Adrenal gland (tissue), 19 donors: Measurements from ENCODE around the gene MSMP. TPM values are rescaled to one million over a fixed set of nuclear protein-coding genes. Genes with fewer than 3 reads are reported as not detected.

Experiments
- DNase-seq, 7 donors: peaks; one replicate each; pipeline ENCODE4 v3.0.0-alpha.2; 2019 to 2020
- H3K27ac ChIP-seq, 5 donors: fragments of 200-600 bp; sonication (generic) in 4 of 5; 1 replicate in 3 of 5; 2 replicates in 2 of 5; pipeline versions ENCODE4 v1.5.1 to v1.8.0; 2016 to 2020; ENCODE audit warnings: mild to moderate bottlenecking in 1 of 5
- H3K27me3 ChIP-seq: fragments of 200-600 bp; 2 replicates; pipeline ENCODE4 v1.8.0; 2021
- H3K36me3 ChIP-seq, 2 donors: fragments of 200-600 bp; replicated peaks in 1 of 2; 1 replicate in 1 of 2; 2 replicates in 1 of 2; pipeline versions ENCODE4 v1.5.1 to v1.8.0; 2018 to 2022
- H3K4me1 ChIP-seq, 2 donors: fragments of 200-600 bp; replicated peaks in 1 of 2; 1 replicate in 1 of 2; 2 replicates in 1 of 2; pipeline versions ENCODE4 v1.5.1 to v1.8.0; 2018 to 2021
- H3K4me3 ChIP-seq, 4 donors: fragments of 200-600 bp; sonication (generic) in 3 of 4; one replicate each; pipeline ENCODE4 v1.5.1; 2016 to 2018
- H3K9me3 ChIP-seq, 3 donors: fragments of 200-600 bp; sonication (generic) in 1 of 3; replicated peaks in 1 of 3; 1 replicate in 2 of 3; 2 replicates in 1 of 3; pipeline versions ENCODE4 v1.5.1 to v1.8.0; 2016 to 2021
- POLR2A ChIP-seq, 2 donors: fragments of 450-650 bp; IDR thresholded peaks; one replicate each; pipeline ENCODE4 v1.6.1; 2017; ENCODE audit warnings: antibody characterized with exemption in 2 of 2, mild to moderate bottlenecking in 2 of 2, moderate library complexity in 1 of 2
- WGBS, 4 donors: extraction: QIAGEN DNeasy Blood & Tissue Kit in 2 of 4; methylation state at CpG; one replicate each; pipeline versions ENCODE4 v1.1.5 to v1.1.7; 2013 to 2017; 5-methylcytosine and 5-hydroxymethylcytosine counted together
- intact Hi-C, 2 donors: fragments of 100-400 bp; cut with DNase I; formaldehyde crosslinking; loops; one replicate each; pipeline versions ENCODE4 v1.14.1 to v1.15.0; 2022 to 2023
- long read RNA-seq, 10 donors: library from polyadenylated mRNA in 3 of 10; unstranded in 2 of 10; stranded (forward) in 1 of 10; transcript quantifications; one replicate each; pipeline ENCODE4 v2.0.0 and lab custom pipeline, GENCODE V29; 2021 to 2026
- polyA plus RNA-seq, 3 donors: library from polyadenylated mRNA; stranded (reverse); fragments of 200-250 nt in 2 of 3; fragments of 350-450 nt in 1 of 3; fragmentation: Illumina TruSeq in 1 of 3; extraction: RNeasy Lipid Tissue Mini Kit (QIAGEN cat#74804) in 1 of 3; gene quantifications; one replicate each; pipeline ENCODE4 v1.2.3, GENCODE V29; 2013 to 2014
- total RNA-seq, 9 donors: library from RNA; depleted of rRNA in 4 of 9; stranded (reverse); fragments of >200 nt in 4 of 9; fragments of 120-200 nt in 1 of 9; fragmentation: NEBNext Ultra II Directional in 1 of 9; extraction: Animal tissue kit (Norgen Biotek cat#: 25700) in 1 of 9; gene quantifications; one replicate each; pipeline versions ENCODE4 v1.1.0 to v1.2.4, GENCODE V29; 2013 to 2023
- TF ChIP-seq, protein P1 (sequence below), 6 experiments: fragments of 450-650 bp in 4 of 6; fragments of 200-600 bp in 2 of 6; sonication (generic) in 1 of 6; IDR thresholded peaks; 1 replicate in 5 of 6; 2 replicates in 1 of 6; pipeline versions ENCODE4 v1.5.1 to v1.8.0; 2016 to 2021; ENCODE audit warnings: antibody characterized with exemption in 6 of 6, mild to moderate bottlenecking in 2 of 6, moderate library complexity in 1 of 6
- donor health status: healthy with polysubstance abuse.
- donor health status: Bipolar disorder and iron deficiency.
- donor health status: DM: yes; HTN: yes; CAD: no.
- donor health status: DM: no; HTN: no; CAD: no.
- donor health status: DM: no; HTN: no; CAD: no.
- donor health status: DM: yes; HTN: yes; CAD: no.

Gene MSMP, protein sequence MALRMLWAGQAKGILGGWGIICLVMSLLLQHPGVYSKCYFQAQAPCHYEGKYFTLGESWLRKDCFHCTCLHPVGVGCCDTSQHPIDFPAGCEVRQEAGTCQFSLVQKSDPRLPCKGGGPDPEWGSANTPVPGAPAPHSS
- total RNA-seq (1 to 10 TPM in 2 of 9 donors, not detected in 7; 1.1 to 2.0 TPM), polyA plus RNA-seq (1 to 10 TPM in 1 of 3 donors, under 1 TPM in 1, not detected in 1; 0.56 to 1.3 TPM)
- long read RNA-seq, donor 1, partial matches to known transcripts: 10 of 10 reads
- long read RNA-seq, donor 1, other reads (novel, unspliced or antisense): 0 of 10 reads
- long read RNA-seq, donor 2: 0 reads
- long read RNA-seq, donor 3: 0 reads
- long read RNA-seq, donor 4: 0 reads
- long read RNA-seq, donor 5: 0 reads
- long read RNA-seq, donor 6: 0 reads
- long read RNA-seq, donor 7: 0 reads
- long read RNA-seq, donor 8: 0 reads
- long read RNA-seq, donor 9, partial matches to known transcripts: 0 of 1 reads
- long read RNA-seq, donor 9, other reads (novel, unspliced or antisense): 0 of 1 reads
- long read RNA-seq, donor 10: 0 reads

DNA sequence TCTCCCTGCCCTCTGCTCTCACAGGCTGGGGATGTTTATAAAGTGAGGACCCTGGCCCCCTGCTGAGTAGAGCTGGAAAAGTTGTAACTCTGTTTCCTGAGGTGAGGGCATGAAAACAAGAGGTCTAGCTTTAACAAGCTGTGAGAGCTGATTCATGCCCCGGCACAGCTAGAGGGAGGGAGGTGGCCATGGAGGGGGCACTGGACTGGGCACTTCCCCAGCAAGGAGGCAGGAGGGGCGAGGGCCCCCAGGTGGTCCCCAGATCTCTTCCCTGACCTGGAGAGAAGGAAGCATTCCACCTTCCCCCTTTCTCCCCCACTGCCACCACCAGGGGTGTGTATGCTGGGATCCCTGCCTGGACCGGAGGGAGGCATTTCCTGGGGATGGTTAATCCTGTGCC is at the start of gene MSMP:
MSMP (minus strand) TSS at position 13 of the 400 bp plus-strand sequence. CDS start 147 bp downstream, outside the sequence.
- Histone ChIP-seq H3K4me3 (no peak within 1 kb of the TSS), H3K4me1 (peaks cover 19 to 37% of the 10 kb centered on the region in 2 donors), H3K36me3 (peaks cover 0 to 40% of the 10 kb centered on the region in 2 donors), H3K27me3 (no peaks in the 10 kb centered on the region), H3K27ac (no peak within 1 kb of the TSS), H3K9me3 (no peaks in the 10 kb centered on the region)
- WGBS, 4 donors: 27 to 53% (median 49%) methylated on average over 2 to 3 of the region's 3 CpGs
- intact Hi-C loops: no loop called here
- no peak for DNase-seq
- no peak for TF ChIP-seq POLR2A (IDR thresholded peaks at IDR 0.05)
- TF ChIP-seq, protein P1, sequence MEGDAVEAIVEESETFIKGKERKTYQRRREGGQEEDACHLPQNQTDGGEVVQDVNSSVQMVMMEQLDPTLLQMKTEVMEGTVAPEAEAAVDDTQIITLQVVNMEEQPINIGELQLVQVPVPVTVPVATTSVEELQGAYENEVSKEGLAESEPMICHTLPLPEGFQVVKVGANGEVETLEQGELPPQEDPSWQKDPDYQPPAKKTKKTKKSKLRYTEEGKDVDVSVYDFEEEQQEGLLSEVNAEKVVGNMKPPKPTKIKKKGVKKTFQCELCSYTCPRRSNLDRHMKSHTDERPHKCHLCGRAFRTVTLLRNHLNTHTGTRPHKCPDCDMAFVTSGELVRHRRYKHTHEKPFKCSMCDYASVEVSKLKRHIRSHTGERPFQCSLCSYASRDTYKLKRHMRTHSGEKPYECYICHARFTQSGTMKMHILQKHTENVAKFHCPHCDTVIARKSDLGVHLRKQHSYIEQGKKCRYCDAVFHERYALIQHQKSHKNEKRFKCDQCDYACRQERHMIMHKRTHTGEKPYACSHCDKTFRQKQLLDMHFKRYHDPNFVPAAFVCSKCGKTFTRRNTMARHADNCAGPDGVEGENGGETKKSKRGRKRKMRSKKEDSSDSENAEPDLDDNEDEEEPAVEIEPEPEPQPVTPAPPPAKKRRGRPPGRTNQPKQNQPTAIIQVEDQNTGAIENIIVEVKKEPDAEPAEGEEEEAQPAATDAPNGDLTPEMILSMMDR (IDR thresholded peaks at IDR 0.05): no peak

DNA sequence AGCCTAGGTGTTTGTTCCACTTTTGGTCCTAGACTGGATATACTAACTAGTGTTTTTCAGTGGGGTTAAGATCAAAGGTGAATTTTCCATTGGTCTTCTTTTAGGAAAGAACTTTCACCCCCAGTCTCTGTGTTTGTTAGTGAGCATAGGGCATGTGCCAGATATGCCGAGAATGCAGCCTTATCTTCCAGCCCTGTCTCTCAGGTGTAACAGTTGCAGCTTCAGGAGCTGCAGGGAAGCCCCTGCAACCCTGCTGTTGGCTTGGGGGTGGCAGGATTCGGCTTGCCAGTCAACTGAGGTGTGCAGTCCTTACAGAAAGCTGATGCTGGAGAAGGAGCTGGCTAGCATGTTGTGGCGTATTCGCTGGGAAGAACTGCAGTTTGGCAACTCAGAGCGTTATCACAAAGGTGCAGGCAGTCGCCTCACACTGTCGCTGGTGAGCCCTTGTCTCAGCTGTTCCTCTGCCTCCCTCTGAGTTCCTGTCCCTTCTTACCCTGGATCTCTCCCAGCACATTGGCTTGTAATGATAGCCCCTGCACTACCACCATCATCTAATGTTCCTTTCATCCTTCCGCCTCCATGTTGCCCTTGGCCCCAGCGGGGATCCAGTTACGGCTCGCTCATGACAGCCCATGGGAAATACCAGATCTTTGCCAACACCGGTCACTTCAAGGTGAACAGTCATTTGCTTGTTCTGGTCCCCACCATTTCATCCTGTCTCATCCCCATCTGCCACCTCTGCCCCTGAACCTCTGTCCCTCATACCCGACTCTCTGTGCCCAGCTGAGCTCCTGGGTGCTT is 47.5 kb upstream of the MSMP start:
- intact Hi-C loops: no loop called here
- Histone ChIP-seq H3K9me3 (no peaks in the 10 kb centered on the region), H3K27me3 (no peaks in the 10 kb centered on the region), H3K4me1 (no peaks in the 10 kb centered on the region), H3K27ac (no peak overlapping the region), H3K36me3 (peaks cover 0 to 36% of the 10 kb centered on the region in 2 donors), H3K4me3 (no peak overlapping the region)
- WGBS, 4 donors: 92 to 93% (median 92%) methylated on average over 12 to 13 of the region's 13 CpGs
- TF ChIP-seq, protein P1 (IDR thresholded peaks at IDR 0.05): no peak
- TF ChIP-seq POLR2A (IDR thresholded peaks at IDR 0.05): no peak
- peak in 1 of 7 donors; percentile 24 for DNase-seq

DNA sequence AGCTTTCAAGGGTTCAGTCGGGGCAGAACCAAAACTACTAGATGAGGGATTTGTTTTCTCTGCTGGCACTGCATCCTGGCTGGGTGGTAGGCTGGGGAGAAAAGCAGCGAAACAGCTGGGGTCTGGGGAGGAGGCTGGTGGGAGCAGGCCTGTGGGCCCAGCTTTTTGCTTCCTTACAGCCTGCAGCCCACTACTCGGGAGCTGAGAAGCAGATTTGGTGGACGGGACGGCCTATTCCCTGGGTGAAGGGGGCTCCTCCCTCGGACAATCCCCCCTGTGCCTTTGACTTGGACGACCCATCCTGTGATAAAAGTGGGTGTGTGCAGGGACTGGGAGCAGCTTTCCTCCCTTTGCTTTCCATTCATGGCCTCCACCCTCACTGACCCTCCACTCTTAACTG is 46.5 kb upstream of the MSMP start:
- Histone ChIP-seq H3K4me3 (no peak overlapping the region), H3K9me3 (no peaks in the 10 kb centered on the region), H3K36me3 (peaks cover 0 to 26% of the 10 kb centered on the region in 2 donors), H3K27ac (no peak overlapping the region), H3K27me3 (no peaks in the 10 kb centered on the region), H3K4me1 (no peaks in the 10 kb centered on the region)
- intact Hi-C loops: no loop called here
- no peak for DNase-seq
- 85 to 93% (median 88%) methylated on average over 7 of the region's 7 CpGs for WGBS, 4 donors
- TF ChIP-seq, protein P1 (IDR thresholded peaks at IDR 0.05): no peak
- TF ChIP-seq POLR2A (IDR thresholded peaks at IDR 0.05): no peak
